Peyer's patch (tissue), 4 donors: ENCODE data around the gene CAPS2. TPM values are rescaled to one million over a fixed set of nuclear protein-coding genes. Genes with fewer than 3 reads are reported as not detected.

Experiments
- DNase-seq, 3 donors: peaks; one replicate each; pipeline ENCODE4 v3.0.0-alpha.2; 2017 to 2019
- H3K27ac ChIP-seq, 4 donors: fragments of 200-600 bp; sonication (generic); one replicate each; pipeline ENCODE4 v1.5.1; 2016 to 2019
- H3K27me3 ChIP-seq, 2 donors: fragments of 200-600 bp; sonication (generic); one replicate each; pipeline ENCODE4 v1.5.1; 2019
- H3K36me3 ChIP-seq, 3 donors: fragments of 200-600 bp; sonication (generic); one replicate each; pipeline ENCODE4 v1.5.1; 2016 to 2019
- H3K4me1 ChIP-seq, 4 donors: fragments of 200-600 bp; sonication (generic); one replicate each; pipeline ENCODE4 v1.5.1; 2016 to 2019
- H3K4me3 ChIP-seq, 4 donors: fragments of 200-600 bp; sonication (generic); 1 replicate in 3 of 4; 2 replicates in 1 of 4; pipeline ENCODE4 v1.5.1; 2016 to 2019; ENCODE audit warnings: mild to moderate bottlenecking in 1 of 4
- H3K9me3 ChIP-seq, 4 donors: fragments of 200-600 bp; sonication (generic); one replicate each; pipeline ENCODE4 v1.5.1; 2016 to 2019; ENCODE audit warnings: mild to moderate bottlenecking in 1 of 4
- CTCF ChIP-seq, 6 experiments: fragments of 450-650 bp in 4 of 6; fragments of 200-600 bp in 2 of 6; sonication (generic) in 1 of 6; IDR thresholded peaks; one replicate each; pipeline ENCODE4 v1.5.1; 2017 to 2019; ENCODE audit warnings: antibody characterized with exemption in 6 of 6, mild to moderate bottlenecking in 3 of 6, moderate library complexity in 1 of 6
- POLR2A ChIP-seq, 2 donors: fragments of 450-650 bp; IDR thresholded peaks; one replicate each; pipeline ENCODE4 v1.5.1; 2017; ENCODE audit warnings: antibody characterized with exemption in 2 of 2, mild to moderate bottlenecking in 2 of 2, moderate library complexity in 2 of 2
- total RNA-seq, 4 donors: library from RNA; depleted of rRNA; stranded (reverse); fragments of >200 nt; gene quantifications; one replicate each; pipeline ENCODE4 v1.1.0, GENCODE V29; 2016

Gene CAPS2
- total RNA-seq, 4 donors from 2014 or later: 10.2 to 22.3 (median 16.0) TPM

DNA sequence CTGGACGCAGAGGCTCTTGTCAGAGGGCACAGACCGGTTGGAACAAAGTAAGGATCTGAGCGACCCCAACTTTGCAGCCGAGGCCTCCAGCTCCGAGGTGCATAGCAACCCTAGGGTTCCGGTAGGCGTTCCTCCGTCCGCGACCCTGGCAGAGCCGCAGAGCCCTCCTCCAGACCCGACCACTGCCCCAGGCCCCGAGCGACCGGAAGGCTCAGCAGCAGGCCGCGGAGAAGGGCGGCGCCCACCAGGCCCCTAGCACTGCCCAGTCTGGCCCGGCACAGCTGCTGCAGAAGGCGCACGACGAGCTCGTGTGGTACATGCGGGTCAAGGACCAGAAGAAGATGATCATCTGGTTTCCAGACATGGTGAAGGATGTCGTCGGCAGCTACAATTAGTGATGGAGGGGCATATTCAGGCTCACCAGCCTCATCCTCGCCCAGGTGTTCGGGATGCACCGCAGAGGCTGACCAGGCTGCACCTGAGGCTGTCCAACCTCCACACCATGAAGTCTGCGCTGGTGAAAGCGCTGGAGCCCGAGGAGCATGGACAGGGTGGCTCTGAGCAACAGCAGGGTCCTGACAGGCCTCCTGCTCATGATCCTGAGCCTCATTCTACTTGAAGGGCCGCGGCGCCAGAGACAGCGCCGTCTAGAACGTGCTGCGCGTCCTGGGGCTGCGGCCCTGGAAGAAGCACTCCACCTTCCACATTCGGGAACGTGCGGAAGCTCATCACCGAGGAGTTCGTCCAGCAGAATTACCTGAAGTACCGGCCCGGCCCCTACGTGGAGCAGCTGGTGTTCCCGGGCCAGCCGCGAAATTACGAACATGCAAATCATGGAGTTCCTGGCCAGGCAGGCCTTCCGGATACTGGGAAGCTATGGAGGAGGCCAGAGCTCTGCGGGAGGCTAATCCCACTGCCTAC is 24.5 kb downstream of the CAPS2 start:
- no peak overlapping the region for H3K27ac ChIP-seq
- no peak for DNase-seq
- no peaks in the 10 kb centered on the region for H3K27me3 ChIP-seq
- no peak overlapping the region for H3K4me3 ChIP-seq
- no peaks in the 10 kb centered on the region for H3K9me3 ChIP-seq
- no peaks in the 10 kb centered on the region for H3K36me3 ChIP-seq
- no peaks in the 10 kb centered on the region for H3K4me1 ChIP-seq
- TF ChIP-seq POLR2A (IDR thresholded peaks at IDR 0.05) (no peak), CTCF (IDR thresholded peaks at IDR 0.05) (no peak)

DNA sequence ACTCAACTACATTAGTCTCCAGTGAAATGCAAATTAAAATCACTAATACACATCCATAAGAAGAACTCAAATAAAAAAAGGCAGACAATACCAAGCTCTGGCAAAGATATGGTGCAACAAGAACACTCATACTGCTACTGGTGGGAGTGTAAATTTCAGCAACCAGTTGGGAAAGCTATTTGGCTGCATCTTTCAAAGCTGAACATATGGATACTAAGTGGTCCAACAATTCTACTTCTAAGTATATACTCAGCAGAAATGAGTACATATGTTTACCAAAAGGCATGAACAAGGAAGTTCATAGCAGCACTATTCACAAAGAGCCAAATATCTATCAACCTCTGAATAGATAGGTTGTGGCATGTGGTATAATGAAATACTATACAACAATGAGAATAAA is 27.3 kb downstream of the CAPS2 start:
- Histone ChIP-seq H3K4me3 (no peak overlapping the region), H3K9me3 (no peaks in the 10 kb centered on the region)
- no peak for DNase-seq

GRCh38 chr12:75302225-75302624 is 27.9 kb downstream of the CAPS2 start:
- Histone ChIP-seq H3K27ac (no peak overlapping the region), H3K9me3 (no peaks in the 10 kb centered on the region), H3K27me3 (no peaks in the 10 kb centered on the region), H3K4me3 (no peak overlapping the region), H3K4me1 (no peaks in the 10 kb centered on the region), H3K36me3 (no peaks in the 10 kb centered on the region)
- no peak for TF ChIP-seq POLR2A (IDR thresholded peaks at IDR 0.05)
- TF ChIP-seq CTCF (IDR thresholded peaks at IDR 0.05): no peak
- DNase-seq: no peak

More for the DNA sequence above, 27.3 kb downstream of the CAPS2 start:
- Histone ChIP-seq H3K36me3 (no peaks in the 10 kb centered on the region), H3K27me3 (no peaks in the 10 kb centered on the region), H3K27ac (no peak overlapping the region), H3K4me1 (no peaks in the 10 kb centered on the region)
- no peak for TF ChIP-seq POLR2A (IDR thresholded peaks at IDR 0.05)
- TF ChIP-seq CTCF (IDR thresholded peaks at IDR 0.05): no peak

- no peaks in the 10 kb centered on the region for H3K27me3 ChIP-seq
- H3K9me3 ChIP-seq: no peaks in the 10 kb centered on the region
- TF ChIP-seq POLR2A (IDR thresholded peaks at IDR 0.05) (no peak), CTCF (IDR thresholded peaks at IDR 0.05) (no peak)
- H3K27ac ChIP-seq: no peak overlapping the region
- no peak overlapping the region for H3K4me3 ChIP-seq
- DNase-seq: no peak
- no peaks in the 10 kb centered on the region for H3K4me1 ChIP-seq
- H3K36me3 ChIP-seq: no peaks in the 10 kb centered on the region
These were observed 35.3 kb downstream of the CAPS2 start for GRCh38 chr12:75294797-75295196.

- Histone ChIP-seq H3K36me3 (no peaks in the 10 kb centered on the region), H3K4me1 (no peaks in the 10 kb centered on the region), H3K9me3 (no peaks in the 10 kb centered on the region), H3K27ac (no peak overlapping the region), H3K27me3 (no peaks in the 10 kb centered on the region), H3K4me3 (no peak overlapping the region)
- DNase-seq: no peak
- TF ChIP-seq POLR2A (IDR thresholded peaks at IDR 0.05) (no peak), CTCF (IDR thresholded peaks at IDR 0.05) (no peak)
These were observed 35.8 kb downstream of the CAPS2 start for GRCh38 chr12:75294336-75294735.
